Esophagus muscularis mucosa (tissue), 4 donors: ENCODE results near the gene ANK3.

ENCODE experiments used
- CTCF ChIP-seq, 3 experiments: fragments of 200-600 bp in 2 of 3; fragments of 450-650 bp in 1 of 3; sonication (generic) in 2 of 3; IDR thresholded peaks; one replicate each; pipeline ENCODE4 v1.5.1; 2017 to 2019; ENCODE audit warnings: antibody characterized with exemption in 3 of 3, mild to moderate bottlenecking in 2 of 3, moderate library complexity in 1 of 3
- EP300 ChIP-seq: sonication (generic); formaldehyde crosslinking; IDR thresholded peaks from one replicate; pipeline ENCODE4 v1.6.1; 2017; ENCODE audit warnings: antibody characterized with exemption
- POLR2AphosphoS5 ChIP-seq, 2 donors: sonication (generic); formaldehyde crosslinking; IDR thresholded peaks; one replicate each; pipeline ENCODE4 v1.6.1; 2017; ENCODE audit warnings: antibody characterized with exemption in 2 of 2

- TF ChIP-seq POLR2AphosphoS5 (IDR thresholded peaks at IDR 0.05) (no peak), CTCF (IDR thresholded peaks at IDR 0.05) (no peak), EP300 (no peak)
Observed at GRCh38 chr10:60188548-60188947, 201.1 kb downstream of the ANK3 start.
